Tibial nerve (tissue), 4 donors: ENCODE results near the gene MNT. TPM values are rescaled to one million over a fixed set of nuclear protein-coding genes. Genes with fewer than 3 reads are reported as not detected.
"Not testable (repeated sequence)": the region's sequence is repeated elsewhere in the genome, so short reads cannot be mapped to it uniquely, and the experiment has no call there.

Source experiments
- DNase-seq, 2 donors: peaks; one replicate each; pipeline ENCODE4 v3.0.0-alpha.2; 2019; ENCODE audit warnings: low spot score in 2 of 2
- H3K27ac ChIP-seq, 4 donors: fragments of 200-600 bp; sonication (generic) in 3 of 4; one replicate each; pipeline ENCODE4 v1.5.1; 2017 to 2019; ENCODE audit warnings: mild to moderate bottlenecking in 1 of 4
- H3K27me3 ChIP-seq, 2 donors: fragments of 200-600 bp; sonication (generic) in 1 of 2; one replicate each; pipeline versions ENCODE4 v1.5.1 to v1.6.0; 2017 to 2019
- H3K36me3 ChIP-seq, 3 donors: fragments of 200-600 bp; sonication (generic); one replicate each; pipeline ENCODE4 v1.5.1; 2018 to 2019
- H3K4me1 ChIP-seq, 4 donors: fragments of 200-600 bp; sonication (generic) in 3 of 4; one replicate each; pipeline ENCODE4 v1.5.1; 2017 to 2019
- H3K4me3 ChIP-seq, 4 donors: fragments of 200-600 bp; sonication (generic) in 3 of 4; one replicate each; pipeline ENCODE4 v1.5.1; 2017 to 2019; ENCODE audit warnings: mild to moderate bottlenecking in 1 of 4, moderate library complexity in 1 of 4
- H3K9me3 ChIP-seq, 4 donors: fragments of 200-600 bp; sonication (generic) in 3 of 4; one replicate each; pipeline ENCODE4 v1.5.1; 2017 to 2019
- CTCF ChIP-seq, 5 experiments: fragments of 200-600 bp in 3 of 5; fragments of 450-650 bp in 2 of 5; sonication (generic) in 3 of 5; IDR thresholded peaks; one replicate each; pipeline ENCODE4 v1.5.1; 2016 to 2019; ENCODE audit warnings: antibody characterized with exemption in 5 of 5, mild to moderate bottlenecking in 3 of 5, moderate library complexity in 2 of 5
- EP300 ChIP-seq, 2 donors: sonication (generic); formaldehyde crosslinking; IDR thresholded peaks; one replicate each; pipeline ENCODE4 v1.6.1; 2017; ENCODE audit warnings: antibody characterized with exemption in 2 of 2, mild to moderate bottlenecking in 1 of 2
- POLR2A ChIP-seq, 2 donors: fragments of 450-650 bp; IDR thresholded peaks; one replicate each; pipeline ENCODE4 v1.6.1; 2017; ENCODE audit warnings: antibody characterized with exemption in 2 of 2, mild to moderate bottlenecking in 2 of 2, moderate library complexity in 2 of 2
- WGBS, 2 donors: methylation state at CpG; one replicate each; pipeline ENCODE4 v1.1.5; 2018; 5-methylcytosine and 5-hydroxymethylcytosine counted together
- total RNA-seq, 4 donors: library from RNA; depleted of rRNA; stranded (reverse); fragments of >200 nt; gene quantifications; one replicate each; pipeline ENCODE4 v1.1.0, GENCODE V29; 2016

The MNT gene
- total RNA-seq, 4 donors from 2014 or later: 12.6 to 32.8 (median 14.9) TPM

- Histone ChIP-seq H3K27me3 (no peaks in the 10 kb centered on the region), H3K36me3 (peaks cover 0 to 46% (median 0%) of the 10 kb centered on the region in 3 donors), H3K4me3 (no peak overlapping the region), H3K9me3 (peaks cover 0 to 6% (median 2%) of the 10 kb centered on the region in 4 donors), H3K27ac (no peak overlapping the region), H3K4me1 (no peaks in the 10 kb centered on the region)
- no peak for TF ChIP-seq POLR2A (IDR thresholded peaks at IDR 0.05)
- no peak for TF ChIP-seq EP300 (IDR thresholded peaks at IDR 0.05)
- TF ChIP-seq CTCF (IDR thresholded peaks at IDR 0.05): no peak
- DNase-seq: no peak
- 97 to 99% methylated on average over 8 of the region's 8 CpGs for WGBS, 2 donors
These were observed 43.5 kb upstream of the MNT start for GRCh38 chr17:2444382-2444781.

GRCh38 chr17:2442166-2442565, 41.3 kb upstream of the MNT start:
- DNase-seq: no peak

GRCh38 chr17:2440930-2441329, 40.1 kb upstream of the MNT start:
- Histone ChIP-seq H3K9me3 (peaks cover 0 to 2% (median under 1%) of the 10 kb centered on the region in 4 donors), H3K27me3 (no peaks in the 10 kb centered on the region), H3K4me1 (no peaks in the 10 kb centered on the region), H3K27ac (no peak overlapping the region), H3K4me3 (no peak overlapping the region), H3K36me3 (peaks cover 0 to 69% (median 0%) of the 10 kb centered on the region in 3 donors)
- WGBS, 2 donors: 83 to 86% methylated on average over 4 of the region's 4 CpGs
- TF ChIP-seq EP300 (IDR thresholded peaks at IDR 0.05) (no peak), CTCF (IDR thresholded peaks at IDR 0.05) (no peak), POLR2A (IDR thresholded peaks at IDR 0.05) (no peak)
- DNase-seq: no peak

More at GRCh38 chr17:2442166-2442565, 41.3 kb upstream of the MNT start:
- WGBS, 2 donors: 37% methylated on average over 3 of the region's 3 CpGs
- H3K36me3 ChIP-seq: peaks cover 0 to 68% (median 0%) of the 10 kb centered on the region in 3 donors
- TF ChIP-seq EP300 (IDR thresholded peaks at IDR 0.05) (no peak), CTCF (IDR thresholded peaks at IDR 0.05) (no peak), POLR2A (IDR thresholded peaks at IDR 0.05) (no peak)
- peak overlapping the region in 1 of 4 donors; percentile 17 for H3K27ac ChIP-seq
- no peak overlapping the region for H3K4me3 ChIP-seq
- H3K9me3 ChIP-seq: peaks cover 0 to 6% (median 2%) of the 10 kb centered on the region in 4 donors
- H3K4me1 ChIP-seq: no peaks in the 10 kb centered on the region
- no peaks in the 10 kb centered on the region for H3K27me3 ChIP-seq

- DNase-seq, H3K4me1 ChIP-seq, H3K27me3 ChIP-seq, H3K4me3 ChIP-seq, H3K9me3 ChIP-seq, H3K27ac ChIP-seq: not testable (repeated sequence)
- WGBS, 2 donors: 90 to 93% methylated on average over 6 of the region's 6 CpGs
- peaks cover 0 to 64% (median 0%) of the 10 kb centered on the region in 3 donors for H3K36me3 ChIP-seq
These were observed 39.1 kb upstream of the MNT start for GRCh38 chr17:2439997-2440396.

GRCh38 chr17:2438823-2439222, 38.0 kb upstream of the MNT start:
- Histone ChIP-seq H3K4me3 (no peak overlapping the region), H3K27ac (no peak overlapping the region), H3K4me1 (peaks cover 0 to 15% (median 0%) of the 10 kb centered on the region in 4 donors), H3K27me3 (no peaks in the 10 kb centered on the region), H3K36me3 (peaks cover 0 to 64% (median 0%) of the 10 kb centered on the region in 3 donors), H3K9me3 (no peaks in the 10 kb centered on the region)
- no peak for DNase-seq
- no peak for TF ChIP-seq CTCF (IDR thresholded peaks at IDR 0.05)
- no peak for TF ChIP-seq POLR2A (IDR thresholded peaks at IDR 0.05)
- no peak for TF ChIP-seq EP300 (IDR thresholded peaks at IDR 0.05)
- 85% methylated on average over 6 of the region's 6 CpGs for WGBS, 2 donors
